Suprapubic skin (tissue), 4 donors: Measurements from ENCODE around the gene MED27.

ENCODE experiments used
- EP300 ChIP-seq: sonication (generic); formaldehyde crosslinking; IDR thresholded peaks from one replicate; pipeline ENCODE4 v1.6.1; 2017; ENCODE audit warnings: antibody characterized with exemption
- POLR2A ChIP-seq, 2 donors: fragments of 450-650 bp; IDR thresholded peaks; one replicate each; pipeline ENCODE4 v1.6.1; 2017; ENCODE audit warnings: antibody characterized with exemption in 2 of 2, mild to moderate bottlenecking in 2 of 2, moderate library complexity in 2 of 2
- POLR2AphosphoS5 ChIP-seq, 3 donors: sonication (generic); formaldehyde crosslinking; IDR thresholded peaks; one replicate each; pipeline ENCODE4 v1.6.1; 2017; ENCODE audit warnings: antibody characterized with exemption in 3 of 3
- TF ChIP-seq, protein P1 (sequence below), 2 donors: fragments of 200-600 bp in 1 of 2; fragments of 450-650 bp in 1 of 2; sonication (generic) in 1 of 2; IDR thresholded peaks; one replicate each; pipeline ENCODE4 v1.5.1; 2016 to 2019; ENCODE audit warnings: antibody characterized with exemption in 2 of 2, mild to moderate bottlenecking in 1 of 2, moderate library complexity in 1 of 2

DNA sequence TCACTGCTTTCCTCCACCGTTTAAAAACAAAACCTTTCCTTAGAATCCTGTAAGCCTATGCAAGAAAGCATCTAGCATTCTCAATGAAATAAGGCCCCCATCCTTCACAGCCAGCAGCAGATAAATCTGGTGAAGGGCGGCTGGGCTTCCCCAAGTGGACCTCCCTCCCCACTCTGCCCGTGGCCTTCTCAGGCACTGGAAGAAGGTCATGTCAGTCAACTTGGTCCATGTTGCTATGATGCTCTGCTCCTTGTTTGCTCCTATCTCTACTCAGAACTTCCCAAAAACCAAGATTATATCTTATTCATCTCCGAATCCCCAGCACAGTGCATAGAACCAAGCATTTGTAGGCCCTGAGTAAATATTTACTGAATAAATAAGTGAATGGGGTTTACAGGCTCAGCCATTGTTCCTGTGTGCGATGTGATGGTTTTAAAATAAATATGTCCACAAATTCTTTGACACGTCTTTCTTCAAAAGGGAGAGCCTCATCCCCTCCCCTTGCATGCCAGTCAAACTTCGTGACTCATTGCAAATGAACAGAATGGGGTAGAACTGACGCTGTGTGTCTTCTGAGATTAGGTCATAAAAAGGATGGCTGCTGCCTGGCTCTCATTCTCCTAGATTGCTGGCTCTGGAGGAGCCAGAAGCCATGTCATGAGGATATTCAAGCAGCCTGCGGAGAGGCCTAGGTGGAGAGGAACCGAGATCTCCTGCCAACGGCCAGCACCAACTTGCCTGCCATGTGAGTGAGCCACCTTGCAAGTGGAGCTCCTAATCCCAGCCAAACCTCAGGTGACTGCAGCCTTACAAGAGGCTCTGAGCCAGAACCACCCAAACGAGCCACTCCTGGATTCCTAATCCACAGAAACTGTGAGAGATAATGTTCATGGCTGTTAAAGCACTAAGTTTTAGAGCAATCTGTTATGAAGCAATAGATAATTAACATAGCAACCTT, 70.5 kb downstream of the MED27 start:
- TF ChIP-seq POLR2A (IDR thresholded peaks at IDR 0.05) (no peak), POLR2AphosphoS5 (IDR thresholded peaks at IDR 0.05) (no peak), EP300 (no peak)
- TF ChIP-seq, protein P1, sequence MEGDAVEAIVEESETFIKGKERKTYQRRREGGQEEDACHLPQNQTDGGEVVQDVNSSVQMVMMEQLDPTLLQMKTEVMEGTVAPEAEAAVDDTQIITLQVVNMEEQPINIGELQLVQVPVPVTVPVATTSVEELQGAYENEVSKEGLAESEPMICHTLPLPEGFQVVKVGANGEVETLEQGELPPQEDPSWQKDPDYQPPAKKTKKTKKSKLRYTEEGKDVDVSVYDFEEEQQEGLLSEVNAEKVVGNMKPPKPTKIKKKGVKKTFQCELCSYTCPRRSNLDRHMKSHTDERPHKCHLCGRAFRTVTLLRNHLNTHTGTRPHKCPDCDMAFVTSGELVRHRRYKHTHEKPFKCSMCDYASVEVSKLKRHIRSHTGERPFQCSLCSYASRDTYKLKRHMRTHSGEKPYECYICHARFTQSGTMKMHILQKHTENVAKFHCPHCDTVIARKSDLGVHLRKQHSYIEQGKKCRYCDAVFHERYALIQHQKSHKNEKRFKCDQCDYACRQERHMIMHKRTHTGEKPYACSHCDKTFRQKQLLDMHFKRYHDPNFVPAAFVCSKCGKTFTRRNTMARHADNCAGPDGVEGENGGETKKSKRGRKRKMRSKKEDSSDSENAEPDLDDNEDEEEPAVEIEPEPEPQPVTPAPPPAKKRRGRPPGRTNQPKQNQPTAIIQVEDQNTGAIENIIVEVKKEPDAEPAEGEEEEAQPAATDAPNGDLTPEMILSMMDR (IDR thresholded peaks at IDR 0.05) = no peak
